Neural cell (in vitro differentiated cells): ENCODE data around the gene MTRFR.

Experiments used
- CTCF ChIP-seq: fragments of 450-650 bp; IDR thresholded peaks from 2 replicates; pipeline ENCODE4 v1.5.1; 2014; ENCODE audit warnings: antibody characterized with exemption, mild to moderate bottlenecking, moderate library complexity; ENCODE audit not compliant: poor library complexity, severe bottlenecking
- POLR2AphosphoS5 ChIP-seq: IDR thresholded peaks from 2 replicates; pipeline ENCODE4 v1.6.1; 2012

DNA sequence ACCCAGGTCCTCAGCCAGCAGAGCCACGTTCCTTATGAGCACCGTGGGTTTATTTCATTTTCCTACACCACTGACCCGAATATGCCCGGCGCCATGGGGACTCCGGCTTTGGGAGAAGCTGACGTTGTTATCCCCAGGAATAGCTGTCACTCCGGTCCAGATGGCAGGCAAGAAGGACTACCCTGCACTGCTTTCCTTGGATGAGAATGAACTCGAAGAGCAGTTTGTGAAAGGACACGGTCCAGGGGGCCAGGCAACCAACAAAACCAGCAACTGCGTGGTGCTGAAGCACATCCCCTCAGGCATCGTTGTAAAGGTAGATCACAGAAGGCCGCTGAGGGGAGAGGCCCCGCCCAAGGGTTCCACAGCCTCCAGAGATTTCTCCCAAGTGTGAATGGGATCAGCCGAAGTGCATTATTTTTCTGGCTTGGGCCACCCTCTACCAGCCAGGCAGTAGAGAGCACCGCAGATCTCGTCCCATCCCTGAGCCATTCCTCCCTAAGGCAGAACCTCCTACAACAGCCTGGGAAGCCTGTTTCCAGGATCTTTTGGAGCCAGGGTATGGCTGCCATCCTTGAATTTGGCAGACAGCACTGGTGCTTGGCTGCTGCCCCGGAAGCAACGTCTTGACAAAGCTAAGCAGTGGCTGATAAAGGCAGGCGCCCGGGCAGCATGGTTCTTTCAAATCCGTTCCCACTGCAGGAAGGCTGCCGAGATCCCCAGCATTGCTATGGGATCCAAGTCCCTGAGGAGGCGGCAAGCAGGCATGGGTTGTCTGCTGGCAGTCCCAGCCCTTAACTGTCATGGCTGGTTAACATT, 20.6 kb downstream of the MTRFR start:
- TF ChIP-seq CTCF = no peak
- no peak for TF ChIP-seq POLR2AphosphoS5
